22Rv1 (cell line): ENCODE measurements around the gene GIPC3.

Experiments
- ZFX ChIP-seq: fragments of 450-650 bp; IDR thresholded peaks from 2 replicates; pipeline ENCODE4 v1.6.1; 2017; ENCODE audit warnings: antibody characterized with exemption, borderline replicate concordance
- TF ChIP-seq, protein P1 (sequence below): fragments of 450-650 bp; IDR thresholded peaks from 2 replicates; pipeline ENCODE4 v1.5.1; 2017; ENCODE audit warnings: mild to moderate bottlenecking

DNA sequence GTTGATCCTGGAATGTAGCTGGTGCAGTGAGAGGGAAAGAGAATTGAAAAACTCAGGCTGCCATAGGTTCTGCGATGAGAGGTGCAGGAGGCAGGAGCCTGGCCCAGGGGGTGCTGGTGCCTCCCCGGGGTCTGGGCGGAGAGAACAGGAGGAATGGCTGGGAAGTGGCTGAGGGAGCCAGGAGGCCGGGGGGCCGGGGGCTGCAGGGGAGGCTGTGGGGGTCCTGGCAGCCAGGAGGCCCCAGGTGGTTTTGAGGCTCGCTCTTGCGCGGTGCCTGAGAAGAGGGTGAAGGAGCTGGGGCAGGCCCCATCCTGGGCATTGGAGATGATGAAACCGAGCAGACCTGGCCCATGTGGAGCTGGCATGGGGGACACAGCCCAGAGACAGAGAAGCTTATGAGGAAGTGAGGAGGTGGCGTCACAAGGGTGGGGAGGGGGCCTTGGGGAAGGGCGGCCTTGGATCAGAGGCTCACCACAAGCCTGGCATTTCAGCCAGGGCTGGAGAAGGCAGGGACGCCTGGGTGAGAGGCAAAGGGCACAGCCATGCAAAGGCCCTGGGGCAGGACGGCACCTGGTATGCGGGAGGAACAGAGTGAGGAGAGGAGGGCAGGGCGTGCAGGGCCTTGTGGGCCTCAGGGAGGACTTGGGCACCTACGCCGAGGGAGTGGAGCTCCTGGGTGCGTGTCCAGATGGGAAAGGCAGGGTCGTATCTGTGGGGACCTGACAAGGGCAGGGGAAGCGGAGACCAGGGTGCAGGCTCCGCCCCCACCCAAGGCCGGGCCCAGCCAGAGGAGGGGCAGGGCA is 47.6 kb upstream of the GIPC3 start:
- no peak for TF ChIP-seq ZFX
- TF ChIP-seq, protein P1, sequence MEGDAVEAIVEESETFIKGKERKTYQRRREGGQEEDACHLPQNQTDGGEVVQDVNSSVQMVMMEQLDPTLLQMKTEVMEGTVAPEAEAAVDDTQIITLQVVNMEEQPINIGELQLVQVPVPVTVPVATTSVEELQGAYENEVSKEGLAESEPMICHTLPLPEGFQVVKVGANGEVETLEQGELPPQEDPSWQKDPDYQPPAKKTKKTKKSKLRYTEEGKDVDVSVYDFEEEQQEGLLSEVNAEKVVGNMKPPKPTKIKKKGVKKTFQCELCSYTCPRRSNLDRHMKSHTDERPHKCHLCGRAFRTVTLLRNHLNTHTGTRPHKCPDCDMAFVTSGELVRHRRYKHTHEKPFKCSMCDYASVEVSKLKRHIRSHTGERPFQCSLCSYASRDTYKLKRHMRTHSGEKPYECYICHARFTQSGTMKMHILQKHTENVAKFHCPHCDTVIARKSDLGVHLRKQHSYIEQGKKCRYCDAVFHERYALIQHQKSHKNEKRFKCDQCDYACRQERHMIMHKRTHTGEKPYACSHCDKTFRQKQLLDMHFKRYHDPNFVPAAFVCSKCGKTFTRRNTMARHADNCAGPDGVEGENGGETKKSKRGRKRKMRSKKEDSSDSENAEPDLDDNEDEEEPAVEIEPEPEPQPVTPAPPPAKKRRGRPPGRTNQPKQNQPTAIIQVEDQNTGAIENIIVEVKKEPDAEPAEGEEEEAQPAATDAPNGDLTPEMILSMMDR, result no peak
